HepG2 (cell line): Measurements from ENCODE around the gene ZFHX3. TPM values are rescaled to one million over a fixed set of nuclear protein-coding genes. Genes with fewer than 3 reads are reported as not detected.

Experiments used
- ATAC-seq: fragments of 200-7000 bp; cut with Tn5 transposase; 3 replicates; pipeline ENCODE4 v1.9.1; 2020; ENCODE audit warnings: mild to moderate bottlenecking, moderate library complexity
- BruUV-seq: library from RNA; stranded (reverse); fragments of 400-500 nt; replicated peaks from 2 replicates; lab custom pipeline; 2021; lab: Mats Ljungman, UMichigan
- CTCF ChIA-PET: fragments of 300-600 bp; formaldehyde crosslinking; extraction: SDS; loops from one replicate; lab custom pipeline; 2021; ENCODE audit warnings: low total read pairs, inconsistent platforms, low intra/inter-chr PET ratio; lab: Yijun Ruan, JAX
- POLR2A ChIA-PET: fragments of 350-600 bp; sonication (Branson Sonifier 250); formaldehyde crosslinking; loops from one replicate; lab custom pipeline; 2020; ENCODE audit warnings: antibody characterized with exemption, inconsistent platforms; lab: Yijun Ruan, JAX
- DNase-seq: peaks from one replicate; pipeline ENCODE4 v3.0.0-alpha.2; 2015; ENCODE audit warnings: low spot score
- FAIRE-seq: peaks from 3 replicates; lab custom pipeline; 2011; peaks lifted over from hg19 to GRCh38; lab: Jason Lieb, UNC
- H2AFZ ChIP-seq: one replicate; pipeline ENCODE4 v1.6.1; 2011; ENCODE audit warnings: low read length, inconsistent platforms
- H3K27ac ChIP-seq: fragments of 300-600 bp; 3 replicates; pipeline ENCODE4 v1.8.0; 2011; ENCODE audit warnings: mixed run types, mild to moderate bottlenecking, mixed read lengths, low read length, inconsistent platforms; ENCODE audit not compliant: insufficient read depth; ENCODE audit errors: extremely low read length
- H3K27me3 ChIP-seq, 2 experiments: fragments of 200-600 bp in 1 of 2; 2 replicates in 1 of 2; 3 replicates in 1 of 2; pipeline versions ENCODE4 v1.6.0 to v1.8.0; 2011; ENCODE audit warnings: low read length in 2 of 2, mild to moderate bottlenecking in 2 of 2, moderate library complexity in 2 of 2, inconsistent platforms in 1 of 2; ENCODE audit not compliant: insufficient read depth in 2 of 2, control insufficient read depth in 1 of 2
- H3K36me3 ChIP-seq, 2 experiments: fragments of 200-600 bp in 1 of 2; replicated peaks in 1 of 2; 2 replicates in 1 of 2; 3 replicates in 1 of 2; pipeline versions ENCODE4 v1.5.1 to v1.8.0; 2011; ENCODE audit warnings: low read length in 2 of 2, inconsistent platforms in 1 of 2; ENCODE audit not compliant: insufficient read depth in 2 of 2, control insufficient read depth in 1 of 2
- H3K4me1 ChIP-seq: 2 replicates; pipeline ENCODE4 v1.5.1; 2012; ENCODE audit warnings: low read length, inconsistent platforms; ENCODE audit not compliant: insufficient read depth
- H3K4me2 ChIP-seq: 2 replicates; pipeline ENCODE4 v1.6.0; 2011; ENCODE audit warnings: low read depth, low read length, inconsistent platforms
- H3K4me3 ChIP-seq, 3 experiments: fragments of 200-600 bp in 1 of 3; sonication (generic), shearing (Covaris generic) in 1 of 3; replicated peaks in 1 of 3; 2 replicates each; pipeline ENCODE4 v1.5.1; 2011 to 2016; ENCODE audit warnings: low read length in 3 of 3, inconsistent platforms in 2 of 3, low read depth in 2 of 3, mild to moderate bottlenecking in 2 of 3, control low read depth in 1 of 3, mixed read lengths in 1 of 3; ENCODE audit not compliant: insufficient read depth in 1 of 3
- H3K79me2 ChIP-seq: one replicate; pipeline ENCODE4 v1.6.1; 2011; ENCODE audit warnings: low read length, inconsistent platforms; ENCODE audit not compliant: insufficient read depth
- H3K9ac ChIP-seq: 2 replicates; pipeline ENCODE4 v1.6.0; 2011; ENCODE audit warnings: mild to moderate bottlenecking, low read depth, low read length, inconsistent platforms; ENCODE audit not compliant: insufficient read depth
- H3K9me3 ChIP-seq: 2 replicates; pipeline ENCODE4 v1.5.1; 2012; ENCODE audit warnings: mild to moderate bottlenecking, low read length
- H4K20me1 ChIP-seq: 2 replicates; pipeline ENCODE4 v1.6.0; 2011; ENCODE audit warnings: inconsistent platforms, mild to moderate bottlenecking, low read length, moderate library complexity; ENCODE audit not compliant: insufficient read depth
- HIVEP1 ChIP-seq: sonication (generic); formaldehyde crosslinking; IDR thresholded peaks from 2 replicates; pipeline ENCODE4 v1.4.0; 2020; ENCODE audit warnings: mild to moderate bottlenecking, missing genetic modification reagents
- IRF2 ChIP-seq: IDR thresholded peaks from 2 replicates; pipeline ENCODE4 v1.6.1; 2018; ENCODE audit warnings: missing genetic modification reagents, missing compliant biosample characterization
- MEIS2 ChIP-seq: sonication (generic); formaldehyde crosslinking; IDR thresholded peaks from 2 replicates; pipeline ENCODE4 v1.9.0; 2021; ENCODE audit warnings: mild to moderate bottlenecking, missing genetic modification reagents
- SAFB2 ChIP-seq: sonication (generic); formaldehyde crosslinking; IDR thresholded peaks from 2 replicates; pipeline ENCODE4 v1.5.1; 2020; ENCODE audit warnings: missing genetic modification reagents, low read depth, mild to moderate bottlenecking, borderline replicate concordance
- SP140L ChIP-seq: sonication (generic); formaldehyde crosslinking; IDR thresholded peaks from 2 replicates; pipeline ENCODE4 v1.4.0; 2020; ENCODE audit warnings: missing genetic modification reagents, borderline replicate concordance
- STAT5B ChIP-seq: sonication (generic); formaldehyde crosslinking; IDR thresholded peaks from 2 replicates; pipeline ENCODE4 v1.4.0; 2020; ENCODE audit warnings: missing genetic modification reagents
- ZNF282 ChIP-seq: fragments of 450-650 bp; IDR thresholded peaks from 2 replicates; pipeline ENCODE4 v1.6.1; 2018; ENCODE audit not compliant: partially characterized antibody
- ZNF383 ChIP-seq: sonication (generic); formaldehyde crosslinking; IDR thresholded peaks from 2 replicates; pipeline ENCODE4 v1.4.0; 2020; ENCODE audit warnings: missing genetic modification reagents, mild to moderate bottlenecking, borderline replicate concordance
- ZNF782 ChIP-seq: sonication (generic); formaldehyde crosslinking; IDR thresholded peaks from 2 replicates; pipeline ENCODE4 v1.4.0; 2020; ENCODE audit warnings: missing genetic modification reagents, mild to moderate bottlenecking, borderline replicate concordance
- WGBS: methylation state at CpG from one replicate; pipeline ENCODE4 v1.1.6; 2017; ENCODE audit warnings: low lambda C conversion rate; 5-methylcytosine and 5-hydroxymethylcytosine counted together
- in situ Hi-C: cut with HindIII; loops from 2 replicates; pipeline ENCODE4 v1.10.0; 2017; ENCODE audit warnings: low pct_unique_long_range_greater_than_20kb; ENCODE audit not compliant: extremely low pct_ligation_motif_present
- intact Hi-C: fragments of 100-400 bp; cut with micrococcal nuclease; formaldehyde crosslinking; loops from one replicate; pipeline ENCODE4 v1.10.0; 2022; ENCODE audit not compliant: unreplicated experiment
- polyA plus RNA-seq, 8 experiments: library from polyadenylated mRNA; depleted of rRNA in 3 of 8; stranded (reverse) in 7 of 8; unstranded in 1 of 8; fragments of >200 nt; fragmentation: Illumina TruSeq in 4 of 8; extraction: Trizol in 4 of 8; gene quantifications; 2 replicates each; pipeline versions ENCODE4 v1.2.1 to v1.2.3, GENCODE V29; 2011 to 2016; ENCODE audit warnings: low read depth in 4 of 8, missing spikeins in 1 of 8, mixed read lengths in 1 of 8; ENCODE audit not compliant: insufficient read depth in 1 of 8
- total RNA-seq, 5 experiments: library from RNA; depleted of rRNA; stranded (reverse); fragments of >200 nt; fragmentation: Illumina TruSeq; extraction: Trizol; gene quantifications; 2 replicates each; pipeline ENCODE4 v1.2.3, GENCODE V29; 2016; ENCODE audit warnings: low read depth in 1 of 5
- TF ChIP-seq, protein P1 (sequence below): sonication (generic); formaldehyde crosslinking; IDR thresholded peaks from 2 replicates; pipeline ENCODE4 v1.4.0; 2020; ENCODE audit warnings: missing genetic modification reagents
- TF ChIP-seq, protein P2 (sequence below): sonication (generic); formaldehyde crosslinking; IDR thresholded peaks from 2 replicates; pipeline ENCODE4 v1.5.1; 2020; ENCODE audit warnings: missing genetic modification reagents, mild to moderate bottlenecking, borderline replicate concordance

The ZFHX3 gene
- total and polyA plus RNA-seq, 2 of the 13 experiments (the other 11 are each of a cell fraction or from before 2014, with no cell fraction given), result 5.0 to 6.0 TPM

DNA sequence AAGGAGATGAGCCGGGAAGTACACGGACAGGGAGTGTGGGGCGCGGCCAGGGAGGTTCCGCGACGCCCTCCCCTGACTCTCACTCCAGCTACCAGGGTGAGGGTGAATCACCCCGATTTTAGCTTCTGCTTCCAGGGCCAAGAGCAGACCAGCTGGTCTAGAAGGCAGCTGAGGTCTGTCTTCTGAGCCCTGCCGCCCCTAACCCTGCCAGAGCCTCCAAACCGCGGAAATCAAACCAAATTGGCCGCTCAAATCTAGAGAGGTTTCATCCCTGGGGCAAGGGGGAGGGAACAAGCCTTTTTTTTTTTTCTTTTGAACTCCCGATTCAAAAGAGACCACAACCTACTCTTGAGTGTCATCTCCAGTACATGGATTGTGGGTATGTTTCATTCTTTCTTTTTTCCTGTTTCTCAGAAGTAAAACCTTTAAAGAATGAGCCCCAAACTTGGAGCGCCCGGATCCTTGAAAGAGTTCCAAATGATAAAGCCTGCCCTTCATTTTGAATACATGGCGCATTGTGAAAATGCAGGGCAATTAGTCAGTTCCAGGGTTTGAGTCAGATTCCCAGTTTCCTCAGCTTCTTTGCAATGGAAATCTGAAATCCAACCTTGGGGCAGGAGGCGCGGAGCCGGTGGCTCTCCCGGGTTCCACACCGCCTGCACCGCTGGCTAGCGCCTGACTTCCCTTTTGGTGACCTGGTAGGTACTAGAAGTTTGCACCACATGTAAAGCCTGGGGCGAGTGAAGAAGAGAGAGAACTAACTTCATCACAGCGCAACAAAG is 16.5 kb upstream of the ZFHX3 start (continued):
- TF ChIP-seq, protein P1, sequence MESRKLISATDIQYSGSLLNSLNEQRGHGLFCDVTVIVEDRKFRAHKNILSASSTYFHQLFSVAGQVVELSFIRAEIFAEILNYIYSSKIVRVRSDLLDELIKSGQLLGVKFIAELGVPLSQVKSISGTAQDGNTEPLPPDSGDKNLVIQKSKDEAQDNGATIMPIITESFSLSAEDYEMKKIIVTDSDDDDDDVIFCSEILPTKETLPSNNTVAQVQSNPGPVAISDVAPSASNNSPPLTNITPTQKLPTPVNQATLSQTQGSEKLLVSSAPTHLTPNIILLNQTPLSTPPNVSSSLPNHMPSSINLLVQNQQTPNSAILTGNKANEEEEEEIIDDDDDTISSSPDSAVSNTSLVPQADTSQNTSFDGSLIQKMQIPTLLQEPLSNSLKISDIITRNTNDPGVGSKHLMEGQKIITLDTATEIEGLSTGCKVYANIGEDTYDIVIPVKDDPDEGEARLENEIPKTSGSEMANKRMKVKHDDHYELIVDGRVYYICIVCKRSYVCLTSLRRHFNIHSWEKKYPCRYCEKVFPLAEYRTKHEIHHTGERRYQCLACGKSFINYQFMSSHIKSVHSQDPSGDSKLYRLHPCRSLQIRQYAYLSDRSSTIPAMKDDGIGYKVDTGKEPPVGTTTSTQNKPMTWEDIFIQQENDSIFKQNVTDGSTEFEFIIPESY (CRISPR knock-in tag), result peak; percentile 95
- TF ChIP-seq SP140L (no peak), ZNF383 (CRISPR knock-in tag) (no peak), HIVEP1 (CRISPR knock-in tag) (no peak)
- TF ChIP-seq, protein P2, sequence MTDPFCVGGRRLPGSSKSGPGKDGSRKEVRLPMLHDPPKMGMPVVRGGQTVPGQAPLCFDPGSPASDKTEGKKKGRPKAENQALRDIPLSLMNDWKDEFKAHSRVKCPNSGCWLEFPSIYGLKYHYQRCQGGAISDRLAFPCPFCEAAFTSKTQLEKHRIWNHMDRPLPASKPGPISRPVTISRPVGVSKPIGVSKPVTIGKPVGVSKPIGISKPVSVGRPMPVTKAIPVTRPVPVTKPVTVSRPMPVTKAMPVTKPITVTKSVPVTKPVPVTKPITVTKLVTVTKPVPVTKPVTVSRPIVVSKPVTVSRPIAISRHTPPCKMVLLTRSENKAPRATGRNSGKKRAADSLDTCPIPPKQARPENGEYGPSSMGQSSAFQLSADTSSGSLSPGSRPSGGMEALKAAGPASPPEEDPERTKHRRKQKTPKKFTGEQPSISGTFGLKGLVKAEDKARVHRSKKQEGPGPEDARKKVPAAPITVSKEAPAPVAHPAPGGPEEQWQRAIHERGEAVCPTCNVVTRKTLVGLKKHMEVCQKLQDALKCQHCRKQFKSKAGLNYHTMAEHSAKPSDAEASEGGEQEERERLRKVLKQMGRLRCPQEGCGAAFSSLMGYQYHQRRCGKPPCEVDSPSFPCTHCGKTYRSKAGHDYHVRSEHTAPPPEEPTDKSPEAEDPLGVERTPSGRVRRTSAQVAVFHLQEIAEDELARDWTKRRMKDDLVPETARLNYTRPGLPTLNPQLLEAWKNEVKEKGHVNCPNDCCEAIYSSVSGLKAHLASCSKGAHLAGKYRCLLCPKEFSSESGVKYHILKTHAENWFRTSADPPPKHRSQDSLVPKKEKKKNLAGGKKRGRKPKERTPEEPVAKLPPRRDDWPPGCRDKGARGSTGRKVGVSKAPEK, result no peak

DNA sequence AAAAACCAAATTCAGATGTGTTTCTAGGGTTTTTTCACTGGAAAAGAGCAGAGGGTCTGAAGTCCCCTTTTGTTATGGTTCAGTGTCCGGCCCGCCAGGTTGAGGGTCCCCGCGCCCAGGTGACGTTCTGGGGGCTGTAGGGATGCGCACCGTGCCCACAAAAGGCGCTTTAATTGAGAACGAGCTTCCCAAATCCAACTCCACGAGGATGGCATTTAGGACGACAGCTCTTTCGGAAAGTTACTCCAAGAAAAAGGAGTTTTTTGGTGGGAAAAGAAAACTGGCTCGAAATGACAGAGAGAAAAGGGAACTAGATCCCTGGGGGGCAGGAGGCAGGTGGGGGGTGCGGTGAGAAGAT is 15.9 kb upstream of the ZFHX3 start:
- CTCF ChIA-PET, result no interaction called here
- in situ Hi-C loops, result loop anchor here (10.0 kb wide), 1 partner anchor 111 kb away; no protein-coding TSS in a partner anchor
- WGBS, result 70% methylated on average over 14 of the region's 14 CpGs
- FAIRE-seq (no peak), DNase-seq (no peak), ATAC-seq (no peak)
- Histone ChIP-seq H3K9ac (no peak overlapping the region), H3K4me2 (no peak overlapping the region; the same call in 1 of the 2 replicates), H3K27me3 (peaks cover 0 to 17% of the 10 kb centered on the region in 2 experiments; a peak in 2 of 5 replicates), H2AFZ (no peak overlapping the region), H4K20me1 (no peaks in the 10 kb centered on the region), H3K79me2 (no peaks in the 10 kb centered on the region)
- no TSS peak for BruUV-seq
- TF ChIP-seq ZNF282 (no peak), ZNF782 (CRISPR knock-in tag) (no peak), IRF2 (CRISPR knock-in tag) (no peak), MEIS2 (no peak), STAT5B (CRISPR knock-in tag) (no peak), SAFB2 (CRISPR knock-in tag) (no peak)
- TF ChIP-seq, protein P2, result no peak
- TF ChIP-seq, all 625 proteins: peak for 0
- Histone ChIP-seq H3K27ac (no peak overlapping the region), H3K4me1 (peaks cover 68% of the 10 kb centered on the region), H3K4me3 (no peak overlapping the region), H3K9me3 (no peaks in the 10 kb centered on the region), H3K36me3 (no peaks in the 10 kb centered on the region)
- intact Hi-C loops, result loop anchor here (5.0 kb wide), 1 partner anchor 98 kb away; no protein-coding TSS in a partner anchor
- POLR2A ChIA-PET, result no interaction called here
